ENCODE measurements around the gene LRPAP1.

Gene LRPAP1

GRCh38 chr4:3470244-3471097 is 61.8 kb downstream of the LRPAP1 start:
- no peaks in the 10 kb centered on the region for H3K4me1 ChIP-seq (ENCODE audit: insufficient read depth, low read length, severe bottlenecking)
- no peak overlapping the region for H3K4me3 ChIP-seq (ENCODE audit: low read depth, low read length, poor library complexity, severe bottlenecking)
- H3K27ac ChIP-seq (ENCODE audit: low read depth, low read length, poor library complexity, severe bottlenecking): no peak overlapping the region
- no peaks in the 10 kb centered on the region for H4K20me1 ChIP-seq (ENCODE audit: insufficient read depth, low read length)
- no peaks in the 10 kb centered on the region for H3K9me3 ChIP-seq (ENCODE audit: low read length)
- no peaks in the 10 kb centered on the region for H3F3A ChIP-seq (ENCODE audit: insufficient read depth, low read length)
- no peak overlapping the region for H3K4me2 ChIP-seq (ENCODE audit: low read length)
- TF ChIP-seq, protein P1, sequence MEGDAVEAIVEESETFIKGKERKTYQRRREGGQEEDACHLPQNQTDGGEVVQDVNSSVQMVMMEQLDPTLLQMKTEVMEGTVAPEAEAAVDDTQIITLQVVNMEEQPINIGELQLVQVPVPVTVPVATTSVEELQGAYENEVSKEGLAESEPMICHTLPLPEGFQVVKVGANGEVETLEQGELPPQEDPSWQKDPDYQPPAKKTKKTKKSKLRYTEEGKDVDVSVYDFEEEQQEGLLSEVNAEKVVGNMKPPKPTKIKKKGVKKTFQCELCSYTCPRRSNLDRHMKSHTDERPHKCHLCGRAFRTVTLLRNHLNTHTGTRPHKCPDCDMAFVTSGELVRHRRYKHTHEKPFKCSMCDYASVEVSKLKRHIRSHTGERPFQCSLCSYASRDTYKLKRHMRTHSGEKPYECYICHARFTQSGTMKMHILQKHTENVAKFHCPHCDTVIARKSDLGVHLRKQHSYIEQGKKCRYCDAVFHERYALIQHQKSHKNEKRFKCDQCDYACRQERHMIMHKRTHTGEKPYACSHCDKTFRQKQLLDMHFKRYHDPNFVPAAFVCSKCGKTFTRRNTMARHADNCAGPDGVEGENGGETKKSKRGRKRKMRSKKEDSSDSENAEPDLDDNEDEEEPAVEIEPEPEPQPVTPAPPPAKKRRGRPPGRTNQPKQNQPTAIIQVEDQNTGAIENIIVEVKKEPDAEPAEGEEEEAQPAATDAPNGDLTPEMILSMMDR (IDR thresholded peaks at IDR 0.05; ENCODE audit: low read length): no peak
- TF ChIP-seq EZH2 (IDR thresholded peaks at IDR 0.05; ENCODE audit: borderline replicate concordance, low read length): no peak
- no peaks in the 10 kb centered on the region for H3K27me3 ChIP-seq (ENCODE audit: insufficient read depth, low read length)
- no peaks in the 10 kb centered on the region for H3K36me3 ChIP-seq (ENCODE audit: insufficient read depth, low read length)
- no peak overlapping the region for H3K9ac ChIP-seq (ENCODE audit: low read length)
- H3K9me2 ChIP-seq (ENCODE audit: low read depth, low read length): no peaks in the 10 kb centered on the region
- H2AFZ ChIP-seq (ENCODE audit: low read length): no peak overlapping the region
- no peaks in the 10 kb centered on the region for H3K79me2 ChIP-seq (ENCODE audit: insufficient read depth, low read length)

GRCh38 chr4:3469386-3470243 is 62.6 kb downstream of the LRPAP1 start:
- H3K36me3 ChIP-seq (ENCODE audit: insufficient read depth, low read length): no peaks in the 10 kb centered on the region
- TF ChIP-seq EZH2 (IDR thresholded peaks at IDR 0.05; ENCODE audit: borderline replicate concordance, low read length): no peak
- TF ChIP-seq, protein P1 (IDR thresholded peaks at IDR 0.05; ENCODE audit: low read length): no peak
- H3K9me2 ChIP-seq (ENCODE audit: low read depth, low read length): no peaks in the 10 kb centered on the region
- no peak overlapping the region for H3K4me2 ChIP-seq (ENCODE audit: low read length)
- no peaks in the 10 kb centered on the region for H3K4me1 ChIP-seq (ENCODE audit: insufficient read depth, low read length, severe bottlenecking)
- no peak overlapping the region for H2AFZ ChIP-seq (ENCODE audit: low read length)
- H3K79me2 ChIP-seq (ENCODE audit: insufficient read depth, low read length): no peaks in the 10 kb centered on the region
- no peaks in the 10 kb centered on the region for H3K27me3 ChIP-seq (ENCODE audit: insufficient read depth, low read length)
- no peak overlapping the region for H3K4me3 ChIP-seq (ENCODE audit: low read depth, low read length, poor library complexity, severe bottlenecking)
- no peak overlapping the region for H3K9ac ChIP-seq (ENCODE audit: low read length)
- H3F3A ChIP-seq (ENCODE audit: insufficient read depth, low read length): no peaks in the 10 kb centered on the region
- H4K20me1 ChIP-seq (ENCODE audit: insufficient read depth, low read length): no peaks in the 10 kb centered on the region
- H3K9me3 ChIP-seq (ENCODE audit: low read length): no peaks in the 10 kb centered on the region
- no peak overlapping the region for H3K27ac ChIP-seq (ENCODE audit: low read depth, low read length, poor library complexity, severe bottlenecking)

- TF ChIP-seq, protein P1 (IDR thresholded peaks at IDR 0.05; ENCODE audit: low read length): no peak
- TF ChIP-seq EZH2 (IDR thresholded peaks at IDR 0.05; ENCODE audit: borderline replicate concordance, low read length): no peak
- no peaks in the 10 kb centered on the region for H3K27me3 ChIP-seq (ENCODE audit: insufficient read depth, low read length)
- no peak overlapping the region for H2AFZ ChIP-seq (ENCODE audit: low read length)
Measured at GRCh38 chr4:3468804-3469203, 63.4 kb downstream of the LRPAP1 start.

More at GRCh38 chr4:3468804-3469203, 63.4 kb downstream of the LRPAP1 start:
- Histone ChIP-seq H3K36me3 (ENCODE audit: insufficient read depth, low read length) (no peaks in the 10 kb centered on the region), H3K79me2 (ENCODE audit: insufficient read depth, low read length) (no peaks in the 10 kb centered on the region), H3K9me3 (ENCODE audit: low read length) (no peaks in the 10 kb centered on the region), H3K4me3 (ENCODE audit: low read depth, low read length, poor library complexity, severe bottlenecking) (no peak overlapping the region), H4K20me1 (ENCODE audit: insufficient read depth, low read length) (no peaks in the 10 kb centered on the region), H3K9ac (ENCODE audit: low read length) (no peak overlapping the region), H3K27ac (ENCODE audit: low read depth, low read length, poor library complexity, severe bottlenecking) (no peak overlapping the region), H3K9me2 (ENCODE audit: low read depth, low read length) (no peaks in the 10 kb centered on the region), H3F3A (ENCODE audit: insufficient read depth, low read length) (no peaks in the 10 kb centered on the region), H3K4me2 (ENCODE audit: low read length) (no peak overlapping the region), H3K4me1 (ENCODE audit: insufficient read depth, low read length, severe bottlenecking) (no peaks in the 10 kb centered on the region)

All from OCI-LY1 (cell line).